Measurements from ENCODE around the gene TMEM178B.

Gene TMEM178B

GRCh38 chr7:141228482-141228881, 154.6 kb downstream of the TMEM178B start:
- no peak overlapping the region for H3K27ac ChIP-seq (replicated peaks)
- H3K4me3 ChIP-seq (replicated peaks; ENCODE audit: insufficient read depth, low read length): no peak overlapping the region
- DNase-seq (ENCODE audit: low read depth in 1 of 2, low spot score in 1 of 2): no peak
- no peak for TF ChIP-seq REST (IDR thresholded peaks at IDR 0.05; ENCODE audit: insufficient replicate concordance, low read depth)
- no peak for TF ChIP-seq GABPA (IDR thresholded peaks at IDR 0.05; ENCODE audit: low read depth)
- TF ChIP-seq POLR2AphosphoS5 (IDR thresholded peaks at IDR 0.05; ENCODE audit: low read depth): no peak
- no peak for TF ChIP-seq CTCF (IDR thresholded peaks at IDR 0.05; ENCODE audit: insufficient read depth, low read length)
- no peak for TF ChIP-seq SPI1 (IDR thresholded peaks at IDR 0.05; ENCODE audit: borderline replicate concordance, low read depth)
- H3K27me3 ChIP-seq (ENCODE audit: insufficient read depth, poor library complexity, severe bottlenecking): no peaks in the 10 kb centered on the region

- no peak for TF ChIP-seq CTCF (IDR thresholded peaks at IDR 0.05; ENCODE audit: insufficient read depth, low read length)
- TF ChIP-seq SPI1 (IDR thresholded peaks at IDR 0.05; ENCODE audit: borderline replicate concordance, low read depth): no peak
- no peak for TF ChIP-seq GABPA (IDR thresholded peaks at IDR 0.05; ENCODE audit: low read depth)
- TF ChIP-seq POLR2AphosphoS5 (IDR thresholded peaks at IDR 0.05; ENCODE audit: low read depth): no peak
- TF ChIP-seq REST (IDR thresholded peaks at IDR 0.05; ENCODE audit: insufficient replicate concordance, low read depth): no peak
- H3K4me3 ChIP-seq (replicated peaks; ENCODE audit: insufficient read depth, low read length): no peak overlapping the region
- no peak overlapping the region for H3K27ac ChIP-seq (replicated peaks)
- no peaks in the 10 kb centered on the region for H3K27me3 ChIP-seq (ENCODE audit: insufficient read depth, poor library complexity, severe bottlenecking)
- DNase-seq (ENCODE audit: low read depth in 1 of 2, low spot score in 1 of 2): no peak
These were observed 157.3 kb downstream of the TMEM178B start for GRCh38 chr7:141231018-141231792.

- TF ChIP-seq POLR2AphosphoS5 (IDR thresholded peaks at IDR 0.05; ENCODE audit: low read depth) (no peak), REST (IDR thresholded peaks at IDR 0.05; ENCODE audit: insufficient replicate concordance, low read depth) (no peak), SPI1 (IDR thresholded peaks at IDR 0.05; ENCODE audit: borderline replicate concordance, low read depth) (no peak), CTCF (IDR thresholded peaks at IDR 0.05; ENCODE audit: insufficient read depth, low read length) (no peak), GABPA (IDR thresholded peaks at IDR 0.05; ENCODE audit: low read depth) (no peak)
- Histone ChIP-seq H3K27me3 (ENCODE audit: insufficient read depth, poor library complexity, severe bottlenecking) (no peaks in the 10 kb centered on the region), H3K4me3 (replicated peaks; ENCODE audit: insufficient read depth, low read length) (no peak overlapping the region), H3K27ac (replicated peaks) (no peak overlapping the region)
- no peak for DNase-seq (ENCODE audit: low read depth in 1 of 2, low spot score in 1 of 2)
These were observed 158.6 kb downstream of the TMEM178B start for GRCh38 chr7:141232286-141233051.
